HG03066 (cell line): Measurements from ENCODE around the gene SLC26A8.
"Not testable (repeated sequence)": the region's sequence is repeated elsewhere in the genome, so short reads cannot be mapped to it uniquely, and the experiment has no call there.

ENCODE experiments used
- ATAC-seq: cut with Tn5 transposase; IDR thresholded peaks from one replicate; pipeline ENCODE4 v1.9.1; 2021; ENCODE audit warnings: low read depth; ENCODE audit not compliant: unreplicated experiment

Gene SLC26A8

GRCh38 chr6:36050947-36051710 lies 26.7 kb upstream of the SLC26A8 start:
- no peak for ATAC-seq

DNA sequence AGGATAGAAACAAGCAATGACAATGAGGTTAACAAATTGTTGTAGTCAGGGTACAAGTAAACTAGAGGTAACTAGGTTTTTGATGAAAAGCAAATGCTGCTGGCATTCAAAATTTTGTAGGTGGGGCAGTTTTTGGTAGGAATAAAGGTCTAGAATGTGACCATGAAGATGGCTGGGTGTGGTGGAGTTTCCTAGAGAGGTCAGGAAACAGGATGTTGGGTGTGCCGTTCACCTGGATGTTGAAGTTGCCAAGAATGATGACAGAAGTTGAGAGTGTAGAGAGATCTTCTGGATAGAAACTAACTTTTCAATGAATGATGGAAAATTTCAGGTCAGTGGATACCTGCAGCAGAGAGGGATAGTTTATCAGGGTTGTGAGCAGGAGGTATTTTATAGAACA lies 25.9 kb upstream of the SLC26A8 start:
- no peak for ATAC-seq

DNA sequence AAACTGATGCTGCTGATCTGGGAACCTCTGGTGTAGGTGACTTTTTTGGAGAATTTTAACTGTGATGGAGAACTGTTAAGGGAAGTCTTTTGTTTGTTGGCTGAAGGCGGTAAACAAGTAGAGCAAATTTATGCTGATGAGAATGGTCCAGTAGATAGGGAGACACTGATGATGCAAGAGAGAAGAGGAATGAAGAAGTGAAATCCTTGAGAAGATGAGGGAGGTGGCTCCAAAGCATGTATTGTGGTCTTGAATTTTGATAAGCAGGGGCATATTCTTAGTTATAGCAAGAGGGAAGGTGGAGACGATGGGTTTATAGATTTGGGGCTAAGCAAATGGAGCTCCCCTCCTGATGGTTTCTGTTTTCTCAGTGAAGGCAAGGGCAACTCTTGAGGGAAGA lies 25.1 kb upstream of the SLC26A8 start:
- ATAC-seq = no peak

DNA sequence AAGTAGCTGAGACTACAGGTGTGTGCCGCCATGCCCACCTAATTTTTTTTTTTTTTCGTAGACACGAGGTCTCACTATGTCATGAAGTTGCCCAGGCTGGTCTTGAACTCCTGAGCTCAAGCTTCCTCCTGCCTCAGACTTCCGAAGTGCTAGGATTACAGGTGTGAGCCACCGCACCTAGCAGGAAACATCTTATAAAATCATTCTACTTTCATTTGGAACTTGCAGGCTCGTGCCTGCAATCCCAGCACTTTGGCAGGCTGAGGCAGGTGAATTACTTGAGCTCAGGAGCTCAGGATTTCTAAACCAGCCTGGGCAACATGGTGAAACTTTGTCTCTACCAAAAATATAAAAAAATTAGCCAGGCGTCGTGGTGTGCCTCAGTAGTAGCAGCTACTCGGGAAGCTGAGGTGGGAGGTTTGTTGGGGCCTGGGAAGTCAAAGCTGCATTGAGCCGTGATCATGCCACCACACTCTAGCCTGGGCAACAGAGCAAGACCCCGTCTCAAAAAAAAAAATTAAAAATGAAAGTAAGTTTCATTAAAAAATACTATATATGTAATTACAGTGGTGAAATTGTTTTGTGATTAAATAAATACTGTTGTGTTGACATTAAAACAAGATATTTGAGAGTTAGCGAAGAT lies 18.3 kb upstream of the SLC26A8 start:
- ATAC-seq = no peak

DNA sequence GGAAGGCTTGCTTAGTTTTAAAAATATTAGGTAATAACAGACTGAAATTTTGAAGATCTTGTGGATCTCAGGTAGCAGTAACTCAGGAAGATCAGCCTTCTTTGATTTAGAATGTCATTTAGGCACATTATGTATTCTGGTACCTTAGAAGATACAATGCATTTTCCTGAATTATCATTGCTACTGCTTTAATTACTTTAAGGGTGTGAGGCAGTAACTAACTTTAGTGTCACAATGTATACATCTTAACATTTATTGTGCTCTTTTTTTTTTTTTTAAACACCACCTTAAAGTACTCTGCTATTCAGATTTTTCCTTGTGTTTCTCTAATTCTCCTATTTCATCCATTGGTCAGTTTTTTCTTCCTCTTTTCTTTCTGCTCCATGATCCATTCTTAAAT lies 16.5 kb upstream of the SLC26A8 start:
- ATAC-seq = no peak

GRCh38 chr6:36039112-36039511 lies 14.7 kb upstream of the SLC26A8 start:
- no peak for ATAC-seq

DNA sequence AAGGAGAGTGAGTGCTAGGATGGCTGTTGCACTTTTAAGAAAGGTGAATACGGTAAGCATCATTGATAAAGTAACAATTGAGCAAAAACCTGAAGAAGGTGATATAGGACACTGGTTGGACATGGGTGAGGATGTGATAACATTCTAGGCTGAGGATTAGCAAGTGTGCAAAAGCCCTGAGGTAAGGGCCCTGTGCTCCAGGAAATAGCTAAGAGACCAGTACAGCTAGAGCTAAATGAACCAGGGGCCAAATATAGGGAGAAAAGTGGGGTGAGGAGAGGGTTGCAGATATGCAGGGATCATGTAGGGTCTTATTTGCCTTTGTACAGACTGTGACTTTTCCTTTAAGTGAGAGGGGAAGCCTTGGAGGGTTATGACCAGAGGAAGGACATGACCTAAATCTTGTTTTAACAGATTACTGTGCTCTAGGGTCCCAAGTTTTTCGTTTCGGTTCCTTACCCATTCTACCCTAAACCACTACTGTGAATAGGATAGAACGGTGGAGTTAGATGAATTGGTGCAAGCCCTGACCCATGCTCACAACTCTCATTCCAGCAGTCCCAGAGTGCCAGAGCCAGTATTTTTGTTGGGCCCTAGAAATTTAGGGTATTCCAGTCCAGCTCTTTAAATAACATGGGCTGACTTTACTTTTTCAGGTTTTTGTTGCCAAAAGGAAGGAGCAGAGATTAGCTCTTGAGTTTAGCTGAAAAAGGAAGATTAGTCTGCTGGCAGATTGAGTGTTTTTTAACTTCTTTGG lies 13.9 kb upstream of the SLC26A8 start:
- ATAC-seq = no peak

- no peak for ATAC-seq
Measured at GRCh38 chr6:36035225-36035624, 10.8 kb upstream of the SLC26A8 start.

GRCh38 chr6:36034441-36034840 lies 10.0 kb upstream of the SLC26A8 start:
- ATAC-seq = no peak

DNA sequence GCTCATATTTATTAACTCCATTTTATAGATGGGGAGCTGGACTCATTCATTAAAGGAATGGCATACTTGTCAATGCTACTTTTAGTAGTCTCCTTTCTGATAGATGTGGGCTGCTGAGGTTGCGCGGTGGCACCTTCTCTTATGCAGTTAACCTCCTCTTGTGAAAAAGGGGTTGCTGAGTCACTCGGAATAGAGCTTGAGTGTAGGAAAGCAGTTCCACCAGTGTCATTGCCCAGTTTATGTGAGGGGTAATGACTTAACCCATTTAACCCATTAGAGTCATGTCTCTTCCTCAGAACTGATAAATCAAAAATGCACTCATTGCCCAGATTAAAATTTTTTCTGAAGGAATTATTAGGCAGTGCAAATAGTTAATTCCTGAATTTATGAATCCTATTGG lies 9.5 kb upstream of the SLC26A8 start:
- no peak for ATAC-seq

- not testable (repeated sequence) for ATAC-seq
Measured at GRCh38 chr6:36033144-36033543, 8.7 kb upstream of the SLC26A8 start.

- ATAC-seq = no peak
Measured at GRCh38 chr6:36032261-36032660, 7.8 kb upstream of the SLC26A8 start.

GRCh38 chr6:36029464-36029863 lies 5.0 kb upstream of the SLC26A8 start:
- ATAC-seq = no peak

DNA sequence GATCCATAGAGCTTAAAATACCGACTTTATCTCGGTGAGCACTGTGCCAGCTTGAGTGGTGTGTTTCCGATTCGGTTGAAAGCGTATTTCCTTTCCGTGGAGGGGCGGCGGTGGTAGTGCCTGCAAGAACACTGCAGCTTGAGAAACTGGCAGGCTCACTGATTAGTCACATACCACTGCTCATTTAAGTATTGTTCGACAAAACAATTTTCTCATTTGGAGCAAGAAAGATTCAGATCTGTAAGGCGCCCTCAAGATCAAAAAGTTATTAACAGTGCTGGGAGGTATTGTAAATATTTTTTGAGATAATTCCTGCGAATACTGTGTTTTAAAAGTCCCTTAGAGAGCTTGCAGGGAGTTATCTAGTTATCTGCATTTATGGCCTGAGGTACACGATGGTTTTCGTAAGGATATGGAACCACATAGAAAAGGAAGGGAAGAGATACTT lies 4.5 kb upstream of the SLC26A8 start:
- ATAC-seq = no peak

DNA sequence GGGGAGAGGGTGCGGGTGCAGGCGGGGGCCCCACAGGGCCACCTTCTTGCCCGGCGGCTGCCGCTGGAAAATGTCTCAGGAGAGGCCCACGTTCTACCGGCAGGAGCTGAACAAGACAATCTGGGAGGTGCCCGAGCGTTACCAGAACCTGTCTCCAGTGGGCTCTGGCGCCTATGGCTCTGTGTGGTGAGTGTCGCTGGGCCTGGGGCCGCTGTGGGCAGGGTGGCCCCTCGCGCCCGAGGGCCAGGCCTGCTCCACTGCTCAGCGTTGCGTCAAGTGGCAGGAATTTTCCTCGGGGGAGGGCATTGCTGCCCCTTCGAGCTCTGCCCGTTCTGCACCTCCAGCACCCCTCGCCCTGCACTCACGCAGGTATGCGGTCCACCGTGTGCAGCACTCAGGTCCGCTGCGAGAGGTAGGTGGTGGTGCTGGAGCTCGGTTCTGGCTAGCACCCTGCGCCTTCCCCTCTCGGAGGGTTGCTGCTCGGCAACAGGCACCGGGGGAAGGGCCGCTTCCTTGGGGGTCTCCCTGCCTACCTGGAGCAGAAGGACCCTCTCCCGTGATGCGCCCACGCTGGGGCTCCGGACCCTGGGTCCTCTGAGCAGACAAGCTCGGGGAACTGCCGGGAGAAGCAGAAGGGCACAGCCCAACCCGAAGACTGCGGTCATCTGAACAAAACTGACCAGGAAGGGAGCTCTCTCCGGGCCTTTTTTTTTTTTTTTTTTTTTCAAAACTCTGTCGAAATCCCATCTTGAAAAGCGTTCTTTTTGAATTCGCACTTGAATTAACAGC lies 3.8 kb upstream of the SLC26A8 start:
- ATAC-seq = peak; percentile 5

DNA sequence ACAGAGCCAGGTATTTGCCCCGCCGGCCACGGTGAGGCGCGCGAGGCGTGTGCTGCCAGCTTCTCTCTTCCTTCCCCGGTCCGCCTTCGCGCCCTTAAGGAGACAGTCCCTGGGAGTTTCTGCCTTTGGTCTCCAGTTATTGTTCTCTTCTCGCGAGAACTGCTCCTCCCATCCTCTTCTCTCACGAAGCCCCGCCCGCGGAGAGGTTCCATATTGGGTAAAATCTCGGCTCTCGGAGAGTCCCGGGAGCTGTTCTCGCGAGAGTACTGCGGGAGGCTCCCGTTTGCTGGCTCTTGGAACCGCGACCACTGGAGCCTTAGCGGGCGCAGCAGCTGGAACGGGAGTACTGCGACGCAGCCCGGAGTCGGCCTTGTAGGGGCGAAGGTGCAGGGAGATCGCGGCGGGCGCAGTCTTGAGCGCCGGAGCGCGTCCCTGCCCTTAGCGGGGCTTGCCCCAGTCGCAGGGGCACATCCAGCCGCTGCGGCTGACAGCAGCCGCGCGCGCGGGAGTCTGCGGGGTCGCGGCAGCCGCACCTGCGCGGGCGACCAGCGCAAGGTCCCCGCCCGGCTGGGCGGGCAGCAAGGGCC lies 3.2 kb upstream of the SLC26A8 start, which contains the start of gene MAPK14:
Gene MAPK14 (plus strand): TSS at position 308 of the 587 bp plus-strand sequence. CDS start 350 bp downstream, outside the sequence.
- peak; percentile 77 for ATAC-seq

DNA sequence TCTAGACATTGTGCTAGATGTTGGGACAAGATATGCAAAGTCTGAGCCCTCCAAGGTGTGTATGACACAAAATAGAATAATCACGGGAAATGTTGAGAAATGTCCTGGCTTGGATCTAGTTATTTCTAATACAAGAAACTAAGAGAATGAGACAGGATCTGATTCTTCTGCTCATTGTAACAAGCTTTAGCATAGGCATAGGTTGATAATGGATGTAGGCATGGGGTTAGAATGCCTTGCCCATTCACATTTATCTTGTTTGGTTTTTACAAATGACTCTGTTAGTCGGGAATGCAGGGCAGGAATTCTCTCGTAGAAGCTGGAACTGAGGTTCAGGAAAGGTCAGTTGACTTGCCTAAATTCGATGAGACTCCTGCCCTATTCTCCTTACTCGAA lies 1.5 kb upstream of the SLC26A8 start:
- ATAC-seq = no peak

DNA sequence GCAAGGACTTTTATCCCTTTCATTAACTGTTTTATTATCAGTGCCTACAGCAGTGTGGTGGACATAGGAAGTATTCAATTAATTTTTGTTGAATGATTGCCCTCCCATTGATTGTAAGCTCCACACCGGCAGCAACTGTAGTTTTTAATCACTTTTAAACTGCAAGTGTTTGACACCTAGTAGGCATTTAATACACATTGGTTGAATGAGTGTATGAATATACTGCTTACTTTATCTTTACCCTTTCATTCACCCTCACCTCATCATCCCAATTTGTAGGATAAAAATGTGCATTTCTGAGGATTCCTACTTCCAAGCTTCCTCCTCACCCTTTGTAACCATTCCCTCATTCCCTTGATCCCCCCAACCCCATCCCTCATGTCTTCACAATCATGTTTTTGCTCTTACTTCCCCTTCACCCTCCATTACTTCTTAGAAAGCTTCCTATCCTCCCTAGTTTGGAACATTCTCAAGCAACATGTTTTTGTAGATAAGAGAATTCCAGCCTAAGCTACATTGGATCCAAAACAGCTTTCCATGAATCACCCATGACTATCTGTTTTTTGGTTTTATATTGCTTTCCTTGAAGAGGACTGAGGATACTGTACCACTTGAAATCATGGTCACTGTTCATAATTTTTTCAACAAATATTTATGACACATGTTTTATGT lies 955 bp upstream of the SLC26A8 start:
- ATAC-seq = no peak

DNA sequence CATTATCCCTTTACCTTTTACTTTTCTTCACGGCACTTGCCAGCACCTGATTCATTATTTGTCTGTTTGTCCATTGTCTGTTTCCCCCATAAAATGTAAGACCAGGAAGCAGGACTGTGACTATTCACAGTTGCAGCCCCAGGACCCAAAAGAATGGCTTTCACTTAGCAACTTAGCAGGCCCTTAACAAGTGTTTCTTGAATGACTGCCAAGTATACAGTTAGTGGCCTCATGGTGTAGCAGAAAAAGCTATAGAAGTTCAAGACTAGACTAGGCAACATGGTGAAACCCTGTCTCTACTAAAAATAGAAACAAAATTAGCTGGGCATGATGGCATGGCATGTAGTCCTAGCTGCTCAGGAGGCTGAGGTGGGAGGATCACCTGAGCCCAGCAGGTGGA lies 4.3 kb downstream of the SLC26A8 start:
- no peak for ATAC-seq

DNA sequence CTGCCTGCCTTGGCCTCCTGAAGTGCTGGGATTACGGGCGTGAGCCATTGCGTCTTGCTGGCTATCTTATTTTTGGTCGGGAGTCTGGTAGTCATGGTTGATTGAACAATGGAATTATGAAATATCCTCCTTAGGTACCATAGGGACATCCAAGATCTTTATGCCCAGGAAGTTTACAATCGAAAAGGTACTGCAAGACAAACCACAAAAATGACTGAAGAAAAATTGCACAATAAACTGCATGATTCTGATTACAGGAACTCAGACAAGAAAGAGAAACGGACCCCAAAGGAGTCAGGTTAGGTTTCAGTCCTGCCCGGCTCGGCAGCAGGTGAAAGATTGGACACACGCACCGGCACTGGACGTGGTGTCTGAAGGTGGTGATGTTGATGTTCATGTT lies 5.3 kb downstream of the SLC26A8 start:
- ATAC-seq = no peak
